Erythroblast (primary cell): ENCODE data around the gene ANKRD13C.

Source experiments
- GATA1 ChIP-seq: IDR thresholded peaks from 2 replicates; pipeline ENCODE4 v1.6.1; 2011; ENCODE audit warnings: low read depth, mild to moderate bottlenecking, control low read depth, low read length, moderate library complexity
- POLR2A ChIP-seq: IDR thresholded peaks from 2 replicates; pipeline ENCODE4 v1.6.1; 2011; ENCODE audit warnings: mild to moderate bottlenecking, low read length

- TF ChIP-seq POLR2A (no peak), GATA1 (no peak)
Measured at GRCh38 chr1:70286453-70286852, 68.1 kb downstream of the ANKRD13C start.
